Measurements from ENCODE around the gene ZBTB7C.

- TF ChIP-seq, protein P1, sequence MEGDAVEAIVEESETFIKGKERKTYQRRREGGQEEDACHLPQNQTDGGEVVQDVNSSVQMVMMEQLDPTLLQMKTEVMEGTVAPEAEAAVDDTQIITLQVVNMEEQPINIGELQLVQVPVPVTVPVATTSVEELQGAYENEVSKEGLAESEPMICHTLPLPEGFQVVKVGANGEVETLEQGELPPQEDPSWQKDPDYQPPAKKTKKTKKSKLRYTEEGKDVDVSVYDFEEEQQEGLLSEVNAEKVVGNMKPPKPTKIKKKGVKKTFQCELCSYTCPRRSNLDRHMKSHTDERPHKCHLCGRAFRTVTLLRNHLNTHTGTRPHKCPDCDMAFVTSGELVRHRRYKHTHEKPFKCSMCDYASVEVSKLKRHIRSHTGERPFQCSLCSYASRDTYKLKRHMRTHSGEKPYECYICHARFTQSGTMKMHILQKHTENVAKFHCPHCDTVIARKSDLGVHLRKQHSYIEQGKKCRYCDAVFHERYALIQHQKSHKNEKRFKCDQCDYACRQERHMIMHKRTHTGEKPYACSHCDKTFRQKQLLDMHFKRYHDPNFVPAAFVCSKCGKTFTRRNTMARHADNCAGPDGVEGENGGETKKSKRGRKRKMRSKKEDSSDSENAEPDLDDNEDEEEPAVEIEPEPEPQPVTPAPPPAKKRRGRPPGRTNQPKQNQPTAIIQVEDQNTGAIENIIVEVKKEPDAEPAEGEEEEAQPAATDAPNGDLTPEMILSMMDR (IDR thresholded peaks at IDR 0.05), result no peak
- TF ChIP-seq EZH2 (IDR thresholded peaks at IDR 0.05; ENCODE audit: borderline replicate concordance, insufficient read depth, low read depth, low read length, poor library complexity, severe bottlenecking), result no peak
These were observed 73.4 kb downstream of the ZBTB7C start for GRCh38 chr18:48335829-48336228.

Data from B cell (primary cell).